IPS DF 6.9 (cell line): ENCODE results near the gene PLCH2.
A peak's percentile ranks its signal among the peaks of the same experiment; 100 is the strongest.

Experiments
- DNase-seq: peaks from one replicate; pipeline ENCODE4 v3.0.0-alpha.2; 2013; ENCODE audit warnings: low read depth, low spot score
- H3K27ac ChIP-seq: one replicate; pipeline ENCODE4 v1.5.1; 2013; ENCODE audit warnings: low read length, control low read depth
- H3K27me3 ChIP-seq: 2 replicates; pipeline ENCODE4 v1.6.1; 2013; ENCODE audit warnings: mild to moderate bottlenecking, low read length; ENCODE audit not compliant: control insufficient read depth, insufficient read depth
- H3K36me3 ChIP-seq: 2 replicates; pipeline ENCODE4 v1.6.1; 2013; ENCODE audit warnings: low read length; ENCODE audit not compliant: control insufficient read depth, insufficient read depth
- H3K4me1 ChIP-seq: 2 replicates; pipeline ENCODE4 v1.6.1; 2013; ENCODE audit warnings: low read length; ENCODE audit not compliant: control insufficient read depth, insufficient read depth
- H3K4me3 ChIP-seq: 2 replicates; pipeline ENCODE4 v1.5.1; 2013; ENCODE audit warnings: mild to moderate bottlenecking, low read length
- H3K9me3 ChIP-seq: 2 replicates; pipeline ENCODE4 v1.6.1; 2013; ENCODE audit warnings: low read length, inconsistent platforms; ENCODE audit not compliant: control insufficient read depth, insufficient read depth
- WGBS: extraction: QIAGEN DNeasy Blood & Tissue Kit; methylation state at CpG from one replicate; pipeline ENCODE4 v1.1.7; 2013; ENCODE audit warnings: mixed read lengths, missing lambda C conversion rate; ENCODE audit not compliant: insufficient read length, insufficient coverage; 5-methylcytosine and 5-hydroxymethylcytosine counted together

The PLCH2 gene

GRCh38 chr1:2520206-2520605 is 44.1 kb downstream of the PLCH2 start:
- DNase-seq: no peak
- peaks cover 42% of the 10 kb centered on the region for H3K36me3 ChIP-seq
- no peaks in the 10 kb centered on the region for H3K9me3 ChIP-seq
- H3K27me3 ChIP-seq: no peaks in the 10 kb centered on the region
- peaks cover 2% of the 10 kb centered on the region; the same call in 1 of the 2 replicates for H3K4me1 ChIP-seq
- no peak overlapping the region for H3K27ac ChIP-seq
- no peak overlapping the region for H3K4me3 ChIP-seq
- no CpG with 5 or more reads among the region's 20 CpGs for WGBS

- no peaks in the 10 kb centered on the region for H3K27me3 ChIP-seq
- no peak for DNase-seq
- peaks cover 39% of the 10 kb centered on the region for H3K36me3 ChIP-seq
- no peak overlapping the region for H3K27ac ChIP-seq
- peaks cover 2% of the 10 kb centered on the region; the same call in 1 of the 2 replicates for H3K4me1 ChIP-seq
- no peaks in the 10 kb centered on the region for H3K9me3 ChIP-seq
- no CpG with 5 or more reads among the region's 21 CpGs for WGBS
- no peak overlapping the region for H3K4me3 ChIP-seq
Observed at GRCh38 chr1:2520806-2521205, 44.7 kb downstream of the PLCH2 start.

- H3K27me3 ChIP-seq: peaks cover 5% of the 10 kb centered on the region; the same call in 1 of the 2 replicates
- DNase-seq: no peak
- H3K9me3 ChIP-seq: no peaks in the 10 kb centered on the region
- H3K36me3 ChIP-seq: peaks cover 36% of the 10 kb centered on the region
- no peak overlapping the region for H3K27ac ChIP-seq
- WGBS: no CpG with 5 or more reads among the region's 7 CpGs
- no peak overlapping the region for H3K4me3 ChIP-seq
- H3K4me1 ChIP-seq: peaks cover 7% of the 10 kb centered on the region; the same call in 1 of the 2 replicates
Observed at GRCh38 chr1:2522230-2522629, 46.1 kb downstream of the PLCH2 start.

- Histone ChIP-seq H3K36me3 (peaks cover 27% of the 10 kb centered on the region), H3K4me1 (peaks cover 7% of the 10 kb centered on the region; the same call in 1 of the 2 replicates), H3K4me3 (no peak overlapping the region), H3K9me3 (no peaks in the 10 kb centered on the region), H3K27me3 (peaks cover 15% of the 10 kb centered on the region), H3K27ac (no peak overlapping the region)
- WGBS: no CpG with 5 or more reads among the region's 32 CpGs
- DNase-seq: no peak
Observed at GRCh38 chr1:2523191-2523890, 47.3 kb downstream of the PLCH2 start.

- no peak overlapping the region for H3K4me3 ChIP-seq
- DNase-seq: no peak
- no peak overlapping the region for H3K27ac ChIP-seq
- peaks cover 7% of the 10 kb centered on the region; the same call in 1 of the 2 replicates for H3K4me1 ChIP-seq
- no CpG with 5 or more reads among the region's 10 CpGs for WGBS
- H3K9me3 ChIP-seq: no peaks in the 10 kb centered on the region
- peaks cover 20% of the 10 kb centered on the region for H3K27me3 ChIP-seq
- peaks cover 21% of the 10 kb centered on the region for H3K36me3 ChIP-seq
Observed at GRCh38 chr1:2523891-2524609, 48.0 kb downstream of the PLCH2 start.

DNA sequence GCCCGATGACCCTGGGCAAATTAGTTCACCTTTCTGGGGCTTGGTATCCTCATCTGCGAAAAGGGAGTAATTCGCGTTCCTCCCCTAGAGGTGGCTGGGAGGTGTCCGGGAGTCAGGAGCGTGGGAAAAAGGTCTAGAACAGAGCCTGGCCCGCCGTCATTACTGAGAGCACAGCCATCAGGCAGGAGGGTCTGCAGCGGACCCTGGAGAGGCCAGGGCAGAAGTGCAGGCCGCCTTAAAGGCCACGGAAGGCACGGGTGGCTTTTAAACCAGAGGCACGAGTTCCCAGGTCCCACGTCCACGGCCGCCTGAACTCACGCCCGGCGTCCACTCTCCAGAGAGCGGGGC is 49.5 kb downstream of the PLCH2 start:
- Histone ChIP-seq H3K9me3 (no peaks in the 10 kb centered on the region), H3K4me3 (peak overlapping the region; percentile 81), H3K36me3 (peaks cover 8% of the 10 kb centered on the region), H3K4me1 (peaks cover 8% of the 10 kb centered on the region; the same call in 1 of the 2 replicates), H3K27ac (no peak overlapping the region), H3K27me3 (peaks cover 25% of the 10 kb centered on the region)
- DNase-seq: no peak
- WGBS: no CpG with 5 or more reads among the region's 20 CpGs

DNA sequence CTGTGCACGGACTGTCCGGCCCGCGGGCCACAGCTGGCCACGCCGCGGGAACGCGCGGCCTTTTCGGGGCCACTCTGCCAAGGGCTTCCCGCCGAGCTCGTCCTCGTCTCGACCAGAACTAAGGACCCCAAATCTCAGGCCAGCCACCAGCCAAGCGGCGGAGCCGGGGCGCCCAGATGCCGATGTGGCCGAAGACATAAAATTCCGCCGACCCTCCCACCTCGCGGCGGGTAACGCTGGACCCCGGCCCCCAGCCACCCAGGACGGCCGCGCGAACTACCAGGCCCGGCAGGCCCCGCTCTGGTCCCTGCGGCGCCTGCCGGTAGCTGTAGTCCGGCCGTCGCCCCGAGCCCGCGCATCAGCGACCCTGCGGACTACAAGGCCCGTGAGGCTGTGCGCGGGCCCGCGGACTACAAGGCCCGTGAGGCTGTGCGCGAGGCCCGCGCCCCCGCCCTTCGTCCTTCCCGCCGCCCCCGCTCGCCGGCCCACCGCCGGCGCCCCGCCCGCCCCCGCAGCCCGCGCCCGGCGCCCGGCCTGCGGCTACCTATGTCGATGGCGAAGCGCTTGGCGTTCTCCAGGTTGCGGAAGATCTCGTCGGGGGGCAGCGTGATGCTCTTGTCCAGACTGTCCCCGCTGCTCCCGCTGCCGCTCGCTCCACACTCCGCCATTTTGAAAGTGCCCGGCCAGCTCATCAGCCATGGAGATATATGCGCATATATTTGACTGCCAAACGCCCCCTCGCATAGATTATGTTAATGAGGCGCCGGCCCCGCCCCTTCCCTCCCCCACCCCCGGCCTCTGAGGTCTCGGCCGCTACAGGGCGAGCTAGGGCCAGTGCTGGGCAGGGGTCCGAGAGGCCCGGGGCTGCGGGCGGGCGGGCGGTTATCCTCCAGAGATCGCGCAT is 50.1 kb downstream of the PLCH2 start, which contains the start of gene PANK4:
Gene PANK4, minus strand, starts transcription at position 677 of the 904 bp plus-strand sequence. Its CDS starts 9 bp downstream, at position 668.
- peak; percentile 74 for DNase-seq
- H3K27ac ChIP-seq: no peak within 1 kb of the TSS
- H3K27me3 ChIP-seq: peaks cover 30% of the 10 kb centered on the region
- peak within 1 kb of the TSS; percentile 81 for H3K4me3 ChIP-seq
- no peaks in the 10 kb centered on the region for H3K9me3 ChIP-seq
- WGBS: no CpG with 5 or more reads among the region's 107 CpGs
- peaks cover 2% of the 10 kb centered on the region for H3K36me3 ChIP-seq
- peaks cover 10% of the 10 kb centered on the region; the same call in 1 of the 2 replicates for H3K4me1 ChIP-seq

GRCh38 chr1:2526824-2527555 is 50.9 kb downstream of the PLCH2 start:
- no peaks in the 10 kb centered on the region; the same call in 1 of the 2 replicates for H3K36me3 ChIP-seq
- no peak overlapping the region; the same call in 1 of the 2 replicates for H3K4me3 ChIP-seq
- peaks cover 37% of the 10 kb centered on the region for H3K27me3 ChIP-seq
- peaks cover 10% of the 10 kb centered on the region; the same call in 1 of the 2 replicates for H3K4me1 ChIP-seq
- no peak overlapping the region for H3K27ac ChIP-seq
- H3K9me3 ChIP-seq: no peaks in the 10 kb centered on the region
- no peak for DNase-seq
- no CpG with 5 or more reads among the region's 20 CpGs for WGBS

DNA sequence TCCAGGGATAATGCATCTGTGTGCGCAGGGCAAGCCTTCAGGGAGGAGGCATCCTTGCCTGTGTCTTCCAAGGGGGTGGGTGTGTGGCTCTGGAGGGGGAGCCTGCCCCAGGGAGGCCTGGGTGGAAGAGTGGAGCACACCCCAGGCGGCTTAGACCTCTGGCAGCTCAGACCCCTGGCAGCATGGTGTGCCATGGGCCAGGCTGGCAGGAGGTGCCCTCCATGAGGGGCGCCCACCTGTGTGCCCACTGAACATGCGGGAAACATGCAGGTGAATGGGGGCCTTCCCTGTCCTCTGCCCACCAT is 51.4 kb downstream of the PLCH2 start:
- DNase-seq: no peak
- peaks cover 10% of the 10 kb centered on the region; the same call in 1 of the 2 replicates for H3K4me1 ChIP-seq
- peaks cover 39% of the 10 kb centered on the region for H3K27me3 ChIP-seq
- H3K9me3 ChIP-seq: no peaks in the 10 kb centered on the region
- no peak overlapping the region for H3K27ac ChIP-seq
- no peak overlapping the region for H3K4me3 ChIP-seq
- no peaks in the 10 kb centered on the region; the same call in 1 of the 2 replicates for H3K36me3 ChIP-seq
- no CpG with 5 or more reads among the region's 4 CpGs for WGBS
